OCI-LY7 (cell line): ENCODE measurements around the gene ZNF585A.

Experiments used
- EZH2phosphoT487 ChIP-seq: fragments of 200-600 bp; sonication (generic); IDR thresholded peaks from 2 replicates; pipeline ENCODE4 v1.6.1; 2018; ENCODE audit warnings: low read depth, borderline replicate concordance, mild to moderate bottlenecking, mixed run types, antibody characterized with exemption, low read length, moderate library complexity, mixed read lengths
- TF ChIP-seq, protein P1 (sequence below): fragments of 200-600 bp; sonication (generic); conservative IDR thresholded peaks from 2 replicates; pipeline ENCODE4 v1.5.1; 2014; ENCODE audit warnings: mild to moderate bottlenecking, antibody characterized with exemption, low read length, moderate library complexity, mixed read lengths

DNA sequence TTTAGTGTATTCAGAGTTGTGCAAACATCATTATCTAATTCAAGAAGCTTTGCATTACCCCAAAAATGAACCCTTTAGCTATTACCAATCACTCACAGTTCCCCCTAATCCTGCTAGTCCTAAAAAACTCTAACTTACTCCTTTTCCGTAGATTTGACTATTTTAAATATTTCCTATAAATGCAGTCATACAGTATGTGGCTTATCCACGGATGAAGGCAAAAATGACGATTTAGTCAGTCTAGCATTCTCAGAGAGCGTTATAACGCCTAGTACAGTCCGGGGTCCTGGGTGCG is 44.9 kb upstream of the ZNF585A start:
- TF ChIP-seq, protein P1, sequence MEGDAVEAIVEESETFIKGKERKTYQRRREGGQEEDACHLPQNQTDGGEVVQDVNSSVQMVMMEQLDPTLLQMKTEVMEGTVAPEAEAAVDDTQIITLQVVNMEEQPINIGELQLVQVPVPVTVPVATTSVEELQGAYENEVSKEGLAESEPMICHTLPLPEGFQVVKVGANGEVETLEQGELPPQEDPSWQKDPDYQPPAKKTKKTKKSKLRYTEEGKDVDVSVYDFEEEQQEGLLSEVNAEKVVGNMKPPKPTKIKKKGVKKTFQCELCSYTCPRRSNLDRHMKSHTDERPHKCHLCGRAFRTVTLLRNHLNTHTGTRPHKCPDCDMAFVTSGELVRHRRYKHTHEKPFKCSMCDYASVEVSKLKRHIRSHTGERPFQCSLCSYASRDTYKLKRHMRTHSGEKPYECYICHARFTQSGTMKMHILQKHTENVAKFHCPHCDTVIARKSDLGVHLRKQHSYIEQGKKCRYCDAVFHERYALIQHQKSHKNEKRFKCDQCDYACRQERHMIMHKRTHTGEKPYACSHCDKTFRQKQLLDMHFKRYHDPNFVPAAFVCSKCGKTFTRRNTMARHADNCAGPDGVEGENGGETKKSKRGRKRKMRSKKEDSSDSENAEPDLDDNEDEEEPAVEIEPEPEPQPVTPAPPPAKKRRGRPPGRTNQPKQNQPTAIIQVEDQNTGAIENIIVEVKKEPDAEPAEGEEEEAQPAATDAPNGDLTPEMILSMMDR: no peak
- TF ChIP-seq EZH2phosphoT487: no peak
